GM12864 (cell line): ENCODE results near the gene OMA1.
A peak's percentile ranks its signal among the peaks of the same experiment; 100 is the strongest.

Source experiments
- DNase-seq: peaks from one replicate; pipeline ENCODE4 v3.0.0-alpha.2; 2011; ENCODE audit warnings: low read depth
- H3K4me3 ChIP-seq: 2 replicates; pipeline ENCODE4 v1.5.1; 2011; ENCODE audit warnings: mild to moderate bottlenecking, low read depth, low read length, control low read depth
- TF ChIP-seq, protein P1 (sequence below): IDR thresholded peaks from 2 replicates; pipeline ENCODE4 v1.5.1; 2011; ENCODE audit warnings: low read depth, mild to moderate bottlenecking, moderate library complexity, low read length, control low read depth, inconsistent platforms; ENCODE audit errors: missing control alignments

Gene OMA1

GRCh38 chr1:58528518-58528917, 18.0 kb downstream of the OMA1 start:
- DNase-seq, result no peak
- TF ChIP-seq, protein P1, sequence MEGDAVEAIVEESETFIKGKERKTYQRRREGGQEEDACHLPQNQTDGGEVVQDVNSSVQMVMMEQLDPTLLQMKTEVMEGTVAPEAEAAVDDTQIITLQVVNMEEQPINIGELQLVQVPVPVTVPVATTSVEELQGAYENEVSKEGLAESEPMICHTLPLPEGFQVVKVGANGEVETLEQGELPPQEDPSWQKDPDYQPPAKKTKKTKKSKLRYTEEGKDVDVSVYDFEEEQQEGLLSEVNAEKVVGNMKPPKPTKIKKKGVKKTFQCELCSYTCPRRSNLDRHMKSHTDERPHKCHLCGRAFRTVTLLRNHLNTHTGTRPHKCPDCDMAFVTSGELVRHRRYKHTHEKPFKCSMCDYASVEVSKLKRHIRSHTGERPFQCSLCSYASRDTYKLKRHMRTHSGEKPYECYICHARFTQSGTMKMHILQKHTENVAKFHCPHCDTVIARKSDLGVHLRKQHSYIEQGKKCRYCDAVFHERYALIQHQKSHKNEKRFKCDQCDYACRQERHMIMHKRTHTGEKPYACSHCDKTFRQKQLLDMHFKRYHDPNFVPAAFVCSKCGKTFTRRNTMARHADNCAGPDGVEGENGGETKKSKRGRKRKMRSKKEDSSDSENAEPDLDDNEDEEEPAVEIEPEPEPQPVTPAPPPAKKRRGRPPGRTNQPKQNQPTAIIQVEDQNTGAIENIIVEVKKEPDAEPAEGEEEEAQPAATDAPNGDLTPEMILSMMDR, result no peak
- H3K4me3 ChIP-seq, result no peak overlapping the region

- H3K4me3 ChIP-seq, result no peak overlapping the region
- DNase-seq, result no peak
- TF ChIP-seq, protein P1, result no peak
Measured at GRCh38 chr1:58524353-58524945, 22.1 kb downstream of the OMA1 start.

DNA sequence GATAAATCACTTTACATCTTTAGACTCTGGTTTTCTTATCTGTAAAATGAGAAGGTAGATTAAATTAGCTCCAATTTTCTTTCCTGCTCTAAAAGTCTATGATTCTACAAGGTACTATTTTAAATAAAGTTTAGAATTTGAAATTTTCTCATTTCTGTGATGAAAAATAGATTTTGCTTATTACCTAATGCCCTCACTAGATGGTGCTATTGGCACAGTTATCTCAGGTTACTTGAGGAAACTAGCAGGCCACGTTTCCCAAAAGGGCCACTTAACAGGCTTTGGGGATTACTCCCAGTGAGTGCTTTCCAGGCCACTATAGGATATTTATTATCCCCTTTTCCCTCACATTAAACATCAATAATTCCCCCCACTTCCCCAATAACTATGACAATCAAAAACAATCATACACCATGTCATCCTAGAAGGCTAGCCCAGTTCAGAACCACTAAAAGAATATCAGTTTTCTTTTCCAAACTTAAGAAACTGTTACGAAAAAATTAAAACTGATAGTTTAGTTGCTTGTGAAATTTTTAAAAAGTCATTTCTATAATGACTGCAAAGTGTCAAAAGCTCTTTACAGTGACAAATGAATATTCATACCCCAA, 30.6 kb downstream of the OMA1 start:
- TF ChIP-seq, protein P1, result peak; percentile 47
- H3K4me3 ChIP-seq, result no peak overlapping the region
- peak; percentile 36 for DNase-seq

- TF ChIP-seq, protein P1, result no peak
- no peak overlapping the region for H3K4me3 ChIP-seq
- DNase-seq, result no peak
Measured at GRCh38 chr1:58513956-58514355, 32.6 kb downstream of the OMA1 start.

GRCh38 chr1:58508629-58509028, 37.9 kb downstream of the OMA1 start:
- DNase-seq, result no peak
- no peak overlapping the region for H3K4me3 ChIP-seq
- TF ChIP-seq, protein P1, result no peak

GRCh38 chr1:58505286-58505685, 41.2 kb downstream of the OMA1 start:
- no peak for DNase-seq
- TF ChIP-seq, protein P1, result no peak
- H3K4me3 ChIP-seq, result no peak overlapping the region

- DNase-seq, result no peak
- no peak overlapping the region for H3K4me3 ChIP-seq
- TF ChIP-seq, protein P1, result no peak
Measured at GRCh38 chr1:58502519-58502918, 44.0 kb downstream of the OMA1 start.
